Thoracic aorta (tissue), 2 donors: ENCODE results near the gene BICRA. TPM values are rescaled to one million over a fixed set of nuclear protein-coding genes. Genes with fewer than 3 reads are reported as not detected.
A peak's percentile ranks its signal among the peaks of the same experiment; 100 is the strongest.
"Not testable (repeated sequence)": the region's sequence is repeated elsewhere in the genome, so short reads cannot be mapped to it uniquely, and the experiment has no call there.

Experiments used
- ATAC-seq: fragments of 150-250 bp; one replicate; pipeline ENCODE4 v1.8.0; 2017; ENCODE audit warnings: low read depth; ENCODE audit not compliant: insufficient number of reproducible peaks, low FRiP score
- DNase-seq: peaks from one replicate; pipeline ENCODE4 v3.0.0-alpha.2; 2020; ENCODE audit warnings: low spot score
- H3K27ac ChIP-seq, 2 donors: fragments of 200-600 bp; sonication (generic); 1 replicate in 1 of 2; 2 replicates in 1 of 2; pipeline ENCODE4 v1.5.1; 2016; ENCODE audit warnings: mild to moderate bottlenecking in 2 of 2, moderate library complexity in 2 of 2
- H3K27me3 ChIP-seq: fragments of 200-600 bp; sonication (generic); replicated peaks from 2 replicates; pipeline ENCODE4 v1.6.0; 2016; ENCODE audit warnings: mild to moderate bottlenecking; ENCODE audit not compliant: insufficient read depth
- H3K36me3 ChIP-seq: fragments of 200-600 bp; sonication (generic); one replicate; pipeline ENCODE4 v1.5.1; 2016
- H3K4me1 ChIP-seq, 2 donors: fragments of 200-600 bp; sonication (generic); 1 replicate in 1 of 2; 2 replicates in 1 of 2; pipeline versions ENCODE4 v1.5.1 to v1.6.0; 2016; ENCODE audit warnings: low read depth in 2 of 2, mild to moderate bottlenecking in 1 of 2; ENCODE audit not compliant: control insufficient read depth in 1 of 2
- H3K4me3 ChIP-seq: fragments of 200-600 bp; sonication (generic); 2 replicates; pipeline ENCODE4 v1.5.1; 2016; ENCODE audit warnings: mild to moderate bottlenecking
- H3K9me3 ChIP-seq: fragments of 200-600 bp; sonication (generic); 2 replicates; pipeline ENCODE4 v1.5.1; 2016
- CTCF ChIP-seq: fragments of 200-600 bp; sonication (generic); IDR thresholded peaks from one replicate; pipeline ENCODE4 v1.5.1; 2019; ENCODE audit warnings: antibody characterized with exemption
- total RNA-seq, 2 donors: library from RNA; depleted of rRNA; stranded (reverse); fragments of >200 nt; gene quantifications; one replicate each; pipeline versions ENCODE4 v1.1.0 to v1.2.3, GENCODE V29; 2016

Gene BICRA
- total RNA-seq, 2 donors from 2014 or later = 10.8 to 18.4 TPM

- TF ChIP-seq CTCF = peak; percentile 99
- peak; percentile 77 for ATAC-seq
- Histone ChIP-seq H3K27ac (peak within 1 kb of the TSS; percentile 78 to 91), H3K36me3 (peaks cover 16% of the 10 kb centered on the region), H3K4me1 (peaks cover 21 to 41% of the 10 kb centered on the region in 2 donors), H3K9me3 (no peaks in the 10 kb centered on the region), H3K4me3 (peak within 1 kb of the TSS; percentile 95), H3K27me3 (no peaks in the 10 kb centered on the region)
- DNase-seq = no peak
Observed at GRCh38 chr19:47713046-47714021, 104.4 kb downstream of the BICRA start, which contains the start of gene EHD2. Gene EHD2 (plus strand): TSS chr19:47713422. CDS start chr19:47716613, 3,191 bp downstream.

- H3K4me1 ChIP-seq = peaks cover 28 to 50% of the 10 kb centered on the region in 2 donors
- H3K27ac ChIP-seq = peak overlapping the region; percentile 78 to 91
Observed at GRCh38 chr19:47714339-47714738, 105.4 kb downstream of the BICRA start.

GRCh38 chr19:47714855-47715254 lies 105.9 kb downstream of the BICRA start:
- DNase-seq, H3K27me3 ChIP-seq, H3K9me3 ChIP-seq, ATAC-seq: not testable (repeated sequence)
- Histone ChIP-seq H3K27ac (peak overlapping the region; percentile 78 to 91), H3K36me3 (peaks cover 16% of the 10 kb centered on the region), H3K4me1 (peaks cover 32 to 56% of the 10 kb centered on the region in 2 donors), H3K4me3 (peak overlapping the region; percentile 95)

More at GRCh38 chr19:47714339-47714738, 105.4 kb downstream of the BICRA start:
- H3K27me3 ChIP-seq = no peaks in the 10 kb centered on the region
- no peak for ATAC-seq
- peaks cover 16% of the 10 kb centered on the region for H3K36me3 ChIP-seq
- peak overlapping the region; percentile 95 for H3K4me3 ChIP-seq
- TF ChIP-seq CTCF = no peak
- no peak for DNase-seq
- no peaks in the 10 kb centered on the region for H3K9me3 ChIP-seq

- no peak for TF ChIP-seq CTCF
- Histone ChIP-seq H3K36me3 (peaks cover 16% of the 10 kb centered on the region), H3K27ac (no peak overlapping the region), H3K4me1 (peaks cover 35 to 66% of the 10 kb centered on the region in 2 donors), H3K27me3 (no peaks in the 10 kb centered on the region), H3K9me3 (no peaks in the 10 kb centered on the region), H3K4me3 (no peak overlapping the region)
- DNase-seq (no peak), ATAC-seq (no peak)
Observed at GRCh38 chr19:47716270-47716937, 107.5 kb downstream of the BICRA start.

- peak overlapping the region; percentile 64 for H3K4me3 ChIP-seq
- peaks cover 40 to 79% of the 10 kb centered on the region in 2 donors for H3K4me1 ChIP-seq
- H3K27ac ChIP-seq = peak overlapping the region; percentile 88 to 89
- not testable (repeated sequence) for ATAC-seq, H3K27me3 ChIP-seq, DNase-seq, H3K9me3 ChIP-seq
- H3K36me3 ChIP-seq = peaks cover 16% of the 10 kb centered on the region
Observed at GRCh38 chr19:47718415-47719046, 109.6 kb downstream of the BICRA start.
